Astrocyte of the spinal cord (primary cell): ENCODE data around the gene SLC7A6.

Source experiments
- DNase-seq: peaks from one replicate; pipeline ENCODE4 v3.0.0; 2011; ENCODE audit warnings: low read depth, low spot score
- H3K4me3 ChIP-seq: 2 replicates; pipeline ENCODE4 v1.5.1; 2011; ENCODE audit warnings: low read depth, mild to moderate bottlenecking, low read length, moderate library complexity
- in situ Hi-C: cut with HindIII; loops from 2 replicates; pipeline ENCODE4 v1.10.0; 2017; ENCODE audit warnings: low sequenced_read_pairs
- TF ChIP-seq, protein P1 (sequence below): IDR thresholded peaks from 2 replicates; pipeline ENCODE4 v1.5.1; 2012; ENCODE audit warnings: low read depth, mild to moderate bottlenecking, low read length, inconsistent platforms

Gene SLC7A6

DNA sequence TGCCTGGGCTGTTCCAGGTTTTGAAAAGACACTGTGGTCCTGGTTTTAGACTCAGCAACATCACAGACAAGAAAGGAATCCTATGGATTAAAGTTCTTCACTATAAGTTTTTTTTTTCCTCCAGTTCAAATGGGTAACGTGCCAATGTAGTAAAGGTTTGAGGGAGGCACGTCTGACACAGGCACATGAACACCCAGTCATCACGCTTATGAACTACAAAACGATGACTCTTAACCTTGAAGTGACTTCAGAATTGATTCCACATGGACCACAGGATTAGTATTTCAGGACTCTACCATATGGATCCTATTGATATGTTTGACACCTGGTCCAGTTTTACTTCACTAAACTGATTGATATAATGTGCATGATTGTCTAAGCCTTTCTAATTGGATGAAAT is 48.8 kb downstream of the SLC7A6 start:
- DNase-seq = no peak
- in situ Hi-C loops = no loop called here
- TF ChIP-seq, protein P1, sequence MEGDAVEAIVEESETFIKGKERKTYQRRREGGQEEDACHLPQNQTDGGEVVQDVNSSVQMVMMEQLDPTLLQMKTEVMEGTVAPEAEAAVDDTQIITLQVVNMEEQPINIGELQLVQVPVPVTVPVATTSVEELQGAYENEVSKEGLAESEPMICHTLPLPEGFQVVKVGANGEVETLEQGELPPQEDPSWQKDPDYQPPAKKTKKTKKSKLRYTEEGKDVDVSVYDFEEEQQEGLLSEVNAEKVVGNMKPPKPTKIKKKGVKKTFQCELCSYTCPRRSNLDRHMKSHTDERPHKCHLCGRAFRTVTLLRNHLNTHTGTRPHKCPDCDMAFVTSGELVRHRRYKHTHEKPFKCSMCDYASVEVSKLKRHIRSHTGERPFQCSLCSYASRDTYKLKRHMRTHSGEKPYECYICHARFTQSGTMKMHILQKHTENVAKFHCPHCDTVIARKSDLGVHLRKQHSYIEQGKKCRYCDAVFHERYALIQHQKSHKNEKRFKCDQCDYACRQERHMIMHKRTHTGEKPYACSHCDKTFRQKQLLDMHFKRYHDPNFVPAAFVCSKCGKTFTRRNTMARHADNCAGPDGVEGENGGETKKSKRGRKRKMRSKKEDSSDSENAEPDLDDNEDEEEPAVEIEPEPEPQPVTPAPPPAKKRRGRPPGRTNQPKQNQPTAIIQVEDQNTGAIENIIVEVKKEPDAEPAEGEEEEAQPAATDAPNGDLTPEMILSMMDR = no peak
- H3K4me3 ChIP-seq = no peak overlapping the region

DNA sequence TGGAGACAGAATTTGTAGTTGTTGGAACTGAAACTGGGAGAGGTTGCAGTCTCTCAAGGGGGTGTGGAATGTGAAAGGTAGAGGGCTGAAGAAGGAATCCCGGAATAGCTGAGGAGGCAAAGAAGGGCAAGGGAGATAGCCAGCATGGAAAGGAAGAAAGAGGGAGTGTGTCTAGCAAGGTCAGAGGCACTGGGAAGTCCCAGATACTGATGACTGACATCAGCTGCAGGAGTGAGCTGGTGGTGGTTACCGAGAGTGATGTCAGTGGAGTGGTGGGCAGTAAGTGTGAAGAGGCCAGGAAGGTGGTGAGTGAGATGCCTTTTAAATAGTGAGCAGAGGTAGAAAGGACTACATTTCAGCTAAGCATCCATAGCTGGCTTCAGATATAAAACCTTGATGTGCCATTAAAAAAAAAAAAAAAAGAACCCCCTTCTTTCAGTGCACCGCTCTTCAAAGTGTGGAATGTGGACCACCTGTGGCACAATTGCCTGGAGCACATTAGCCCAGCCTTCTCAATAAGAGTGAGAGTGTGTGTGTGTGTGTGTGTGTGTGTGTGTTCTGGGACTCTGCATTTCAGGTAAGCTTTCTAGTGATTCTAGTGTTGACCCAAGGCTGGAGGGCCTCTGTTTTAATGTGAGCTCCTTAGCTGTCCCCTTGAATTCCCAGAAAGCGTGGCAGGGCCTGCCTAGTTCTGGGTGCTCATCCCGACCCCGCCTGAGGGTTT is 55.0 kb downstream of the SLC7A6 start:
- in situ Hi-C loops = no loop called here
- no peak overlapping the region for H3K4me3 ChIP-seq
- DNase-seq = no peak
- TF ChIP-seq, protein P1 = no peak

DNA sequence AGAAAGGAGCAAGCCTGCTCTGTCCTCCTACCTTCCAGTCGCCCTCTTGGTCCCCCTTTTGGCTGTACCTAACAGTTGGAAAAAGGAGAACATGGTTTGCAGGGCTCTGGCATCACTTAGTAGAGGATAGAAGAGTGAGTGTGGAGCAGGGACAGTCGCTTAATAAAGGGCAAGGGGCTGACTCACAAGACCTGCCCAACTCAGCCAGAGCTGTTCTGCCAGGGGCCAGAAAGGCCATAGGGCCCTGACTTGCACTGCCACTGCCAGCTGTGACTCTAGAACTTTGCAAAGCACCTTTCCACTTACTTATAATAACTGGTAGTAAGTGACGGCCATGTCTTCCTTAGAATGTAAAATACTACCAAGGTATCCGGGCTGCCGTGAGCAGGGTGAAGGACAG is 60.0 kb downstream of the SLC7A6 start:
- DNase-seq = no peak
- no peak overlapping the region for H3K4me3 ChIP-seq
- in situ Hi-C loops = no loop called here
- TF ChIP-seq, protein P1 = no peak

DNA sequence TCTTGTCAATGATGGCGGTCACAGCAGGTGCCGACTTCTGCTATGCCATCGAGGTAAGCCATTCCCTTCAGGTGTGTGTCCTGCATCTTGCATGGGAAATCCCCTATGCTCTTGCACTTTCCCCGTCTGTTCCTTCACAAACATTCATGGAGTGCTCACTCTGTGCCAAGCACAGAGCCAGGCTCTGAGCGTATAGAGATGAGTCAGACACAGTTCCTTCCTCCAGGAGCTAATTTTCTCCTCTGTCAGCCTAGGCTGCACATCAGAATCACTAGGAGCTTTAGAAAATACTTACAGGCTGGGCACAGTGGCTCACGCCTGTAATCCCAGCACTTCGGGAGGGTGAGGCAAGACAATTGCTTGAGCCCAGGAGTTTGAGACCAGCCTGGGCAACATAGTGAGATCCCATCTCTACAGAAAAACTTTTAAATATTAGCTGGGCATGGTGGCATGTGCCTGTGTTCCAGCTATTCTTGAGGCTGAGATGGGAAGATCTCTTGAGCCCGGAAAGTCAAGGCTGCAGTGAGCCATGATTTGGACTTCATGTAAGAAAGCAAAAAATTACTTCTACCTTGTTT is 60.5 kb downstream of the SLC7A6 start:
- TF ChIP-seq, protein P1 = no peak
- no peak for DNase-seq
- no peak overlapping the region for H3K4me3 ChIP-seq
- in situ Hi-C loops = no loop called here

DNA sequence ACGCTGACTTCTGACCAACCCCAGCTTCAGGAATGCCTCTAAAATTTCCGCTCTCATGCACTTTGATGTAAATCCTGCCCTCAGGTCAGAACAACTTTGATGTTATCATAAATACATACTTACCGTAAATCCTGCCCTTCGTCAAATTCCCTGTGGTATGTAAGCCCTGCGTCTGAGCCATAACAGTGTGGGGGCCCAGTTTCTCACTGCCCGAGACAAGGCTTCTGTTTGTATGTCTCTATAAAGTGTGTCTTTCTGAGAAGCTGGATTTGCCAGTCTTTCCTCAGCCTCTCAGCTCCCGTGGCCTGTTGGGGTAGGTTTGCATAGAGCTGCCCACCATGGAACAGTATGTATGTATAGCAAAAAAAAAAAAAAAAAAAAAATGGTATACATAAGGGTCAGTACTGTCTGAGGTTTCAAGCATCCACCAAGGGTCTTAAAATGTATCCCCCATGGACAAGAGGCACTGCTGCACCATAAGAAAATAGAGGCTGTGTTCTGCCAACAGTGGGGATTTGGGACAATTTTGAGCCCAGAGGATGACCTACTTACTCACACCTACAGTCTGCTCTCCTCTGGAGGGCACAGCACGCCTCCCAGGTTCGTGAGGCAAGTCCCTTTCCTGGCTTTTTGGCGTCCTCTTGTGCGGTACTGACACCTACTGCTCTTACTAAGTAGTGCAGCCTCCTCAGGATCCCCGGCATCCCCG is 64.0 kb downstream of the SLC7A6 start:
- H3K4me3 ChIP-seq = no peak overlapping the region
- DNase-seq = peak; percentile 82
- TF ChIP-seq, protein P1 = peak; percentile 93
- in situ Hi-C loops = no loop called here

DNA sequence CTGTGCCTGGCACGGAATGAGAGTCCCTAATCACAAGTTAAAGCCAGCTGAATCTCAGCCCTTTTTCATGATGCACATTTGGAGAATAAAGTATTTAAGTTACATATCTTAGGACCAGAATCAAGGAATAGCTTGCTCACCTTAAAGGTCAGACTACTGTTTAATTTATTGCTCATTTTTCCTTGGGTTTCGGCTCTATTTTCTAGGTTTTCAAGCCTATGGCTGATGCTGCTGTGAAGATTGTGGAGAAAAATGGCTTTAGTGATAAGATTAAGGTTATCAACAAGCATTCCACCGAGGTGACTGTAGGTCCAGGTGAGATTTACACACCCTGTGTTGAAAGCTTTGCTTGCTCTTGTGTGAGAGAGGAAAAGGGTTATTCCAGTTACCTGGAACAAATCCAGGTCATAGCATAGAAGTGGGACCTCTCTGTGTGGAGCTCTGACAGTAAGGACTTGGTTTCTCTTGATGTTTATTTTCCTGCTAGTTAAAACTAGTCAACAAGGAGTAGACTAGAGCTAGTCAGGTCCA is 64.6 kb downstream of the SLC7A6 start:
- no peak overlapping the region for H3K4me3 ChIP-seq
- DNase-seq = no peak
- in situ Hi-C loops = no loop called here
- TF ChIP-seq, protein P1 = no peak
